Stimulated activated naive CD8-positive, alpha-beta T cell treated with anti-CD3 and anti-CD28 coated beads, Interleukin-15, amount 100 ng/mL, for 72 hours (primary cell): ENCODE data around the gene TAGLN2.
A peak's percentile ranks its signal among the peaks of the same experiment; 100 is the strongest.

Source experiments
- ATAC-seq: fragments of 150-1000 bp; cut with Tn5 transposase; 2 replicates; pipeline ENCODE4 v1.10.0; 2021; ENCODE audit warnings: mild to moderate bottlenecking, moderate library complexity
- DNase-seq, 2 donors: peaks; one replicate each; pipeline ENCODE4 v3.0.0; 2021 to 2022
- H3K27ac Mint-ChIP-seq, 2 donors: one replicate each; pipeline ENCODE4 v1.8.0; 2022; ENCODE audit warnings: mild to moderate bottlenecking in 2 of 2, mixed read lengths in 2 of 2, moderate library complexity in 2 of 2
- H3K27me3 Mint-ChIP-seq: one replicate; pipeline ENCODE4 v1.8.0; 2022; ENCODE audit warnings: mixed read lengths
- H3K4me1 Mint-ChIP-seq: one replicate; pipeline ENCODE4 v1.8.0; 2022; ENCODE audit warnings: mild to moderate bottlenecking, mixed read lengths
- H3K4me3 Mint-ChIP-seq, 2 donors: one replicate each; pipeline ENCODE4 v1.8.0; 2022; ENCODE audit warnings: mild to moderate bottlenecking in 2 of 2, mixed read lengths in 2 of 2, moderate library complexity in 1 of 2
- H3K9me3 Mint-ChIP-seq, 2 donors: one replicate each; pipeline ENCODE4 v1.8.0; 2022; ENCODE audit warnings: mixed read lengths in 2 of 2

The TAGLN2 gene

DNA sequence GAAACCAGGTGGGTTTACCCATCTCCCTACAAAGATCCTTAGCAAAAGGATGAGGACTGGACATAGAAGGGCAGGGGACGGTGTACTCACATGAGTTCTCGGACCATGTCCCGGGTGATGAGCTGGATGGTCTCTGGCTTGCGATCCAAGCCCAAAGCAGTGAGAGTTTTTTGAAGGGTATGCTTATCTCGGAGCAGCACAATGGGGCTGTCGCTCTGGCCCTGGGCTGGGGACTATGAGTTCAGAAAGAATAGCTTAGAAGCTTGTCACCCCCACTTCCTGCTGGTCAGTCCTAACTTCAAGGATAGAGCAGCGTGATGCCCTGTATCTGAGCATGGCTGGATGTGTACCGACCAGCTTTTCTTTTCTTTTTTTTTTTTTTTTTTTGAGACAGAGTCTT lies 34.9 kb downstream of the TAGLN2 start:
- Mint-ChIP-seq H3K4me3 (no peak overlapping the region), H3K27me3 (peaks cover 8% of the 10 kb centered on the region), H3K27ac (no peak overlapping the region), H3K9me3 (no peaks in the 10 kb centered on the region), H3K4me1 (peaks cover 20% of the 10 kb centered on the region)
- DNase-seq (no peak), ATAC-seq (no peak)

DNA sequence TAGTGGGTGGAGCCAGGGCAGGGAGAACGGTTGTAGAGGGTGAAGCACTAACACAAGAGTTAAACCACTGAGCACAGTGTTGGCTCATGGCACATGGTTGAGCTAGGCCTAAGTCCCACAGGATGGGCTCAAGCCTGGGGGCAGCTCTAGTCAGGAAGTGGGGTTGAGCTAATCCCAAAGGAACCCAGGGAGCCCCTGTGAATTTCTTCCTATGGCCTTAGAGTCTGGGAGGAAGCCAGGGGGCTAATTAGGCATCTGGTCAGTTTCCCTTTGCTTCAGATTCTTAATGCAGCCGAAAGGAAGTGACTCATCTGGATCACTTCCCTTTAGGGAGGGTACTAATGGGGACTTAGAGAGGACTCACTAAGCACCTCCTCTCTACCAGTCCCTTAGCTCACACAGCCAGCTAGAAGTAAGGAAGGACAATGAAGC lies 35.5 kb downstream of the TAGLN2 start:
- Mint-ChIP-seq H3K4me3 (peak overlapping the region in 1 of 2 donors; percentile 32), H3K9me3 (no peaks in the 10 kb centered on the region), H3K27ac (peak overlapping the region in 1 of 2 donors; percentile 67), H3K27me3 (peaks cover 3% of the 10 kb centered on the region), H3K4me1 (peaks cover 20% of the 10 kb centered on the region)
- DNase-seq (no peak), ATAC-seq (peak; percentile 45)

- Mint-ChIP-seq H3K4me1 (peaks cover 20% of the 10 kb centered on the region), H3K9me3 (no peaks in the 10 kb centered on the region), H3K4me3 (no peak overlapping the region), H3K27me3 (no peaks in the 10 kb centered on the region), H3K27ac (no peak overlapping the region)
- no peak for DNase-seq
- ATAC-seq: no peak
Measured at GRCh38 chr1:159889202-159889601, 36.1 kb downstream of the TAGLN2 start.

DNA sequence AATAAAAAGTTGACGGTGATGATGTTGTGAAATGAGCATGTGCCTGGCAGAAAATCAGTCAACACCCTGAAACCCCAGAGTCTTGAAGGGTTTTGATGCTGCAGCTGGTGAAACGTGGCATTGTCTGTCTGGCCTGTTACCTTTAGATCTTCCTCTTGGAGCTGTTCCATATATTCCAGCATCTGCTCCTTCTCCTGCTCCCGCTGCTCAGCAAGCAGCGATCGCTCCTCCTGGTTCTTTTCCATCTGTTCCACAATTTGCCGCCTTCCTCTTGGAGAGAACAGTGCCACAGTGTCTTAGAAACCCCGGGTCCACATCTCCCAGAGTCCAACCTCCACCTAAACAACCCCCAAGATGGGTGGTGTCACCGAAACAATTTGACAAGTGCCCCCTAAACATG lies 41.0 kb downstream of the TAGLN2 start:
- H3K9me3 Mint-ChIP-seq: no peaks in the 10 kb centered on the region
- ATAC-seq: no peak
- H3K4me1 Mint-ChIP-seq: peaks cover 2% of the 10 kb centered on the region
- H3K4me3 Mint-ChIP-seq: no peak overlapping the region
- DNase-seq: no peak
- no peaks in the 10 kb centered on the region for H3K27me3 Mint-ChIP-seq
- no peak overlapping the region for H3K27ac Mint-ChIP-seq

- no peak for DNase-seq
- no peaks in the 10 kb centered on the region for H3K9me3 Mint-ChIP-seq
- no peak for ATAC-seq
- H3K4me1 Mint-ChIP-seq: no peaks in the 10 kb centered on the region
- H3K27ac Mint-ChIP-seq: no peak overlapping the region
- no peak overlapping the region for H3K4me3 Mint-ChIP-seq
- no peaks in the 10 kb centered on the region for H3K27me3 Mint-ChIP-seq
Measured at GRCh38 chr1:159883134-159883533, 42.2 kb downstream of the TAGLN2 start.

DNA sequence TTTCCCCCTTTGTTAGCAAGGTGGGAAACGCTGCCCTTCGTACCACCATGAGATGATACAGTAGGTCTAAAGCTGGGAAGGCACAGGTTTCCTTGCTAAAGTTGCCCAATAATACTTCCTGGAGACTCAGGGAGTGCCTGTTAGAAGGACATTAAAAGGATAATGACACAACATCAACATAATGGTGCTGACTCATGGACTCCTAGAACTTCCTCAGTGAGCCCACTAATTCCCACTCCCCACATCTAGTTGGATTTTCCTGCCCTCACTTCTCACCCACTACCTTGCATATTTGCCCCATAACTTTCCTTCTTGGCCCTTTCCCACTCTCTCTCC lies 42.8 kb downstream of the TAGLN2 start:
- Mint-ChIP-seq H3K4me3 (no peak overlapping the region), H3K4me1 (no peaks in the 10 kb centered on the region), H3K9me3 (no peaks in the 10 kb centered on the region), H3K27ac (no peak overlapping the region), H3K27me3 (no peaks in the 10 kb centered on the region)
- DNase-seq: no peak
- ATAC-seq: no peak

- DNase-seq (no peak), ATAC-seq (no peak)
- no peaks in the 10 kb centered on the region for H3K4me1 Mint-ChIP-seq
Measured at GRCh38 chr1:159881622-159882526, 43.4 kb downstream of the TAGLN2 start.

GRCh38 chr1:159880430-159880829 lies 44.9 kb downstream of the TAGLN2 start:
- Mint-ChIP-seq H3K27ac (no peak overlapping the region), H3K27me3 (peaks cover 7% of the 10 kb centered on the region), H3K4me3 (no peak overlapping the region), H3K4me1 (no peaks in the 10 kb centered on the region), H3K9me3 (no peaks in the 10 kb centered on the region)
- DNase-seq: no peak
- no peak for ATAC-seq

More at GRCh38 chr1:159881622-159882526, 43.4 kb downstream of the TAGLN2 start:
- Mint-ChIP-seq H3K27ac (no peak overlapping the region), H3K27me3 (no peaks in the 10 kb centered on the region), H3K4me3 (no peak overlapping the region), H3K9me3 (no peaks in the 10 kb centered on the region)

DNA sequence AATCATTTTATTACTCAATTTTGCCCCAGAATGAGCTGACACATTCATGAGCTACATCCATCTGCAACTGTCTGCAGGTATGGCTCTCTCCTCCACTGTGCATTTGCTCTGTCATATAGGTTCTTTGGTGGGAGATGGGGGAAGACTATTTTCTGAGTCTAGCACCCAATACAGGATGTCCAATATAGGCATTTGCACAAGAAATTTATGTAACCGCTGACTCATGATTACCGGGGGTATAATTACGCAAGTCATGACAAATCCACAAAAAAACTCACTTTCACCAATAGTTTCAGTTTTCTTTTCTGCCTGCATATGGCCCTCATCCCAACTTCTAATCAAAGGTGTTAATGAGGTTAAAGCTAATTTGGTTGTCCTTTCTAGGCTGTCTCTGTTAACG lies 45.3 kb downstream of the TAGLN2 start:
- Mint-ChIP-seq H3K27ac (no peak overlapping the region), H3K4me1 (no peaks in the 10 kb centered on the region), H3K27me3 (peaks cover 7% of the 10 kb centered on the region)

DNA sequence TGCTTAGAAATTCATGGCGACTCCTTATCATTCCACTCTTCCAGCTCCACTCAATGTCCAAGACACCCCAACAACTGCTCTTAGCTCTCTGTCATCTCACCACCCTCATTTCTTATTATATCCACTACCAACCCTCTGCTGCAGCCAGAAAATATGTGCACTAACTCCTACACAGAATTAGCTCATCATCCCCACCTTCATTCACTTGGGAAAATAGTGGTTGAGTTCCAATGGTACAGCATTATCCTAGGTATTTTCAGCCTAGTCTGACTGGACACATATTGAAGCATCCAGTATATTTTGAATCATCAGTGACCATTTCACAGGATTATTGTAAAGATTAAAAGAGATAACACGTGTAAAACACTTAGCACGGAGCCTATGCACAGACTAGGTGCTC lies 46.2 kb downstream of the TAGLN2 start:
- Mint-ChIP-seq H3K4me1 (no peaks in the 10 kb centered on the region), H3K27me3 (peaks cover 13% of the 10 kb centered on the region), H3K27ac (no peak overlapping the region), H3K4me3 (no peak overlapping the region), H3K9me3 (no peaks in the 10 kb centered on the region)
- ATAC-seq: no peak
- DNase-seq: no peak

More for the DNA sequence above, 45.3 kb downstream of the TAGLN2 start:
- no peak overlapping the region for H3K4me3 Mint-ChIP-seq
- no peaks in the 10 kb centered on the region for H3K9me3 Mint-ChIP-seq
- ATAC-seq (no peak), DNase-seq (no peak)

DNA sequence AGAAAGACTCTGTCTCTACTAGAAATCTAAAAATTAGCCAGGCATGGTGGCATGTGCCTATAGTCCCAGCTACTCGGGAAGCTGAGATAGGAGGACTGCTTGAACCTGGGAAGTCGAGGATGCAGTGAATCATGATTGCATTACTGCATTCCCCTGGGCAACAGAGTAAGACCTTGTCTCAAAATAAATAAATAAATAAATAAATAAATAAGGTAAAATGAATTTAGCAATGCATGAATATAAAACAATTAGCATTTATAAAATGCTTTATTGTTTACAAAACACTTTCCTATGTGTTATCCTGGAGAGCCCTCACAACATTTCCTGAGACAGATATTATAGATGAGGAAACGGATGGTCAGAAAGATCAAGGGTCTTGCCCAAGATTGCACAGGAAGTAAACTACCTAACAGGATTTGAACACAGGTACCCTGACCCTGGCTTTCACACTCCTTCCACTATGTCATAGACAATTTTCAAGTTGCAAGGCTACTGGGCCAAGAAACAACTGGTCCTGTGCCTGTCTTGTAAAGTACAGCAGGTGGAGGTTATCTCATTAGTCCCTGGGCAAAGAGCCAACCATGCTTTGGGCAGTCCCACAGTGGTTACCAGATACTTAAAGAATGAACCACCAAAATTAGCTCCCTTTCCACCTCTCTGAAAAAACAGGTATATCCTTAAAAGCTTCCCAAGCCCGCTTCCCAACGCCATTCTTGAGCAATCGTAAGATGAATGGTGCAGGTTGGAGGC lies 47.4 kb downstream of the TAGLN2 start:
- H3K4me1 Mint-ChIP-seq: no peaks in the 10 kb centered on the region
- no peaks in the 10 kb centered on the region for H3K9me3 Mint-ChIP-seq
- peaks cover 16% of the 10 kb centered on the region for H3K27me3 Mint-ChIP-seq
- no peak for DNase-seq
- H3K4me3 Mint-ChIP-seq: no peak overlapping the region
- H3K27ac Mint-ChIP-seq: no peak overlapping the region
- no peak for ATAC-seq

GRCh38 chr1:159873530-159874143 lies 51.7 kb downstream of the TAGLN2 start:
- no peak for DNase-seq
- ATAC-seq: no peak
- Mint-ChIP-seq H3K4me1 (peaks cover 9% of the 10 kb centered on the region), H3K27me3 (peaks cover 46% of the 10 kb centered on the region), H3K9me3 (no peaks in the 10 kb centered on the region), H3K27ac (no peak overlapping the region), H3K4me3 (no peak overlapping the region)

- ATAC-seq (no peak), DNase-seq (no peak)
- Mint-ChIP-seq H3K27ac (no peak overlapping the region), H3K4me3 (no peak overlapping the region), H3K9me3 (no peaks in the 10 kb centered on the region), H3K27me3 (peaks cover 46% of the 10 kb centered on the region), H3K4me1 (peaks cover 9% of the 10 kb centered on the region)
Measured at GRCh38 chr1:159872891-159873290, 52.4 kb downstream of the TAGLN2 start.

- peaks cover 48% of the 10 kb centered on the region for H3K27me3 Mint-ChIP-seq
- no peak for ATAC-seq
- H3K27ac Mint-ChIP-seq: no peak overlapping the region
- peaks cover 21% of the 10 kb centered on the region for H3K4me1 Mint-ChIP-seq
- no peak for DNase-seq
- no peaks in the 10 kb centered on the region for H3K9me3 Mint-ChIP-seq
- H3K4me3 Mint-ChIP-seq: no peak overlapping the region
Measured at GRCh38 chr1:159870704-159871103, 54.6 kb downstream of the TAGLN2 start.

- DNase-seq (no peak), ATAC-seq (no peak)
- Mint-ChIP-seq H3K9me3 (no peaks in the 10 kb centered on the region), H3K27ac (no peak overlapping the region), H3K4me3 (no peak overlapping the region), H3K4me1 (peaks cover 21% of the 10 kb centered on the region), H3K27me3 (peaks cover 46% of the 10 kb centered on the region)
Measured at GRCh38 chr1:159869607-159870006, 55.7 kb downstream of the TAGLN2 start.

DNA sequence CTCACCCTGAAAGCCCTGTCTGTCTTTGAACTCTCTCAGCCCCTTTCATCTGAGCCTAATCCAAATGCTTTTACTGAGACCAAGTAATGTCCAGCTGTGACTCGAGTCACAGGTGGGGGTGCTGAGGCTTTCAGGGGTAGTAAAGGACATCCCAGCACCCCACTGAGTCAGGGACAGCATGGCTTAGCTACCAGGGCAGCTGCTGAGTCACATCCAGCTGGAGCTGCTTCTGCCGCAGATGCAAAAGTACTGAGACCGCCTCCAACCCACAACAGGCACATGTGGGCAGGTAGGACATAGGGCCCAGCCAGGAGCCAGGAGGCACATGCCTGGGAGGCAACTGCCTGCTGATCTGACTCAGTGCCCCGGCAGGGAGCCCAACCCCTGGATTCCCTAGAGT lies 56.1 kb downstream of the TAGLN2 start:
- Mint-ChIP-seq H3K27ac (no peak overlapping the region), H3K4me1 (peaks cover 21% of the 10 kb centered on the region), H3K9me3 (no peaks in the 10 kb centered on the region), H3K27me3 (peaks cover 42% of the 10 kb centered on the region), H3K4me3 (no peak overlapping the region)
- peak in 1 of 2 donors; percentile 17 for DNase-seq
- peak; percentile 75 for ATAC-seq
